Astrocyte of the spinal cord (primary cell): Measurements from ENCODE around the gene NR1H4.
"Not testable (repeated sequence)": the region's sequence is repeated elsewhere in the genome, so short reads cannot be mapped to it uniquely, and the experiment has no call there.

Experiments
- DNase-seq: peaks from one replicate; pipeline ENCODE4 v3.0.0; 2011; ENCODE audit warnings: low read depth, low spot score
- H3K4me3 ChIP-seq: 2 replicates; pipeline ENCODE4 v1.5.1; 2011; ENCODE audit warnings: low read depth, mild to moderate bottlenecking, low read length, moderate library complexity
- CTCF ChIP-seq: IDR thresholded peaks from 2 replicates; pipeline ENCODE4 v1.5.1; 2012; ENCODE audit warnings: low read depth, mild to moderate bottlenecking, low read length, inconsistent platforms
- in situ Hi-C: cut with HindIII; loops from 2 replicates; pipeline ENCODE4 v1.10.0; 2017; ENCODE audit warnings: low sequenced_read_pairs

NR1H4 gene

GRCh38 chr12:100554608-100555077, 81.0 kb downstream of the NR1H4 start:
- DNase-seq = peak; percentile 89
- peak; percentile 87 for TF ChIP-seq CTCF
- in situ Hi-C loops = no loop called here
- H3K4me3 ChIP-seq = no peak overlapping the region

GRCh38 chr12:100555722-100556121, 82.1 kb downstream of the NR1H4 start:
- in situ Hi-C loops = no loop called here
- TF ChIP-seq CTCF = no peak
- no peak for DNase-seq
- no peak overlapping the region for H3K4me3 ChIP-seq

DNA sequence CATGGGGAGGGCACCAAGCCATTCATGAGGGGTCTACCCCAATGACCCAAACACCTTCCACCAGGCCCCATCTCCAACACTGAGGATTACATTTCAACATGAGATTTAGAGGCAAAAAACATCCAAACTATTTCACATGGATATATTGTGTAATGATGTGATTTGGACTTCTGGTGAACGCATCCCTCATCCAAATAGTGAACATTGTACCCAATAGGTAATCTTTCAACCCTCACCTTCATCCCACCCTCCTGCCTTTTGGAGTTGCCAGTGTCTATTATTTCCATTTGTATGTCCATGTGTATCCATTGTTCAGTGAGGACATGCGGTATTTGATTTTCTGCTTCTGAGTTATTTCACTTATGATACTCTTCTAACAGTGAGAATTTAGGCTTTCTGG, 83.7 kb downstream of the NR1H4 start:
- in situ Hi-C loops = no loop called here
- TF ChIP-seq CTCF = no peak
- no peak overlapping the region for H3K4me3 ChIP-seq
- DNase-seq = no peak

GRCh38 chr12:100559261-100559660, 85.6 kb downstream of the NR1H4 start:
- H3K4me3 ChIP-seq, DNase-seq: not testable (repeated sequence)

DNA sequence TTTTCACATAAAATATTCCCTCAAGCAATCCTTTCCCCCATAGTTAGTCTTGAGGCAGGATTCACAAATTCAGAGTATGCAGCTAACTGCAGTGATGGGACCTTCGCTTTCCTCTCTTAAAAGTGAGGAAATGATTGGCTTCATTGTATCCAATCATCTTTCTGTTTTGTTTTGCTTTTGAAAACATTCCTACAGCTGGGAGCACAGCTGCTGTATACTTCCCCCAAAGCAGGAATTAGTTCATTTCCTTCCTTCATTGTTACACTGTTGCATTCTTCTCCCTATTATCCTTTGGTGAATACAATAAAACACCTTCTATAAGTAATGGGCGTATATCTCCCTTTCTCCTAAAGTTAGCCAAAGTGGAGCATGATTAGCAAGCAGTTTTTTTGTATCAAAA, 90.4 kb downstream of the NR1H4 start:
- no peak for TF ChIP-seq CTCF
- no peak overlapping the region for H3K4me3 ChIP-seq
- in situ Hi-C loops = no loop called here
- no peak for DNase-seq

More at GRCh38 chr12:100559261-100559660, 85.6 kb downstream of the NR1H4 start:
- in situ Hi-C loops = not testable (repeated sequence)

DNA sequence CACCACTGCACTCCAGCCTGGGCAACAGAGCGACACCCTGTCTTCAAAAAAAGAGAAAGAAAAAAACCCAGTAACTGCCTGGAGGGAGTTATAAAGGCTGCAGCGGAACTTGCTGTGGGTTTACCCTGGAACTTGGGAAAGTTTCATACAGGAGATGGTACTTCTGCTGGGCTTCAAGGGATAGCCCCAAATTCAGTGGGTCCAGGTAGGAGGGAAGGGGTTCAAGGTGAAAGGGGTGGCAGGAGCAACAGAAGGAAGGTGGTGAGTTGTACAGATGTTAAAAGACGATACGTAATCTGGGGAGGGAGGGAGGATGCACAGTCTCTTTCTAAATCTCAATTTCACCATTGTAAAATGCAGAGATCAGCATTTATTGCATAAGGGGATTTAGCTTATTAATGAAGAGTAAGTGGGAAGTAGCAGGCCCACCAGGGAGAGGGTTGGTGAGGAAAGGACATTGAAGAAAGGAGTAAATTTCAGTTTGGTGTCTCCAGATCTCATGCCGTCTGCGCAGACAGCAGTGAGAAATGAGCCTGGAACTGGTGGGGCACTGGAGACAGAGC, 91.3 kb downstream of the NR1H4 start:
- TF ChIP-seq CTCF = no peak
- in situ Hi-C loops = no loop called here
- DNase-seq = no peak
- H3K4me3 ChIP-seq = no peak overlapping the region

DNA sequence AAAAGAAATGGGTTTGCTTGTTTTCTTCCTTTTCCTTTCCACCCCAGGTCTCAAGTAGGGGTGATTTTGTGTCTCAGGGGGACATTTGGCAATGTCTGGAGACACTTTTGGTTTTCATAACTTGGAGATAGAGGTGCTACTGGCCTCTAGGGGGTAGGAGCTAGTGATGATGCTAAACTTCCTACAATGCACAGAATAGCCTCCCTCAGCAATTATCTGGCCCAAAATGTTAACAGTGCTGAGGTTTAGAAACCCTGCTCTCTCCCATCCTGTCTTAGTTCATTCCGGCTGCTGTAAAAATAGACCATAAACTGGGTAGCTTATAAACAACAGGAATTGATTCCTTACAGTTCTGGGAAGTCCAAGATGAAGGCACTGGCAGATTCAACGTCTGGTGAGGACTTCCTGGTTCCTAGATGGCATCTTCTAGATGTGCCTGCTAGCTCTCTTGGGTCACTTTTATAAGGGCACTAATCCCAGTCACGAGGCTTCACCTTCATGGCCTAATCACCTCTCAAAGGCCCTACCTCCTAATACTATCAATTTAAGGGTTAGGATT, 92.4 kb downstream of the NR1H4 start:
- DNase-seq = no peak
- in situ Hi-C loops = no loop called here
- no peak for TF ChIP-seq CTCF
- no peak overlapping the region for H3K4me3 ChIP-seq
